NCI-H146 treated with DMSO at 0.1 percent for 48 hours (cell line): ENCODE results near the gene TOP3B.

ENCODE experiments used
- DNase-seq: peaks from one replicate; lab custom pipeline; 2025; ENCODE audit not compliant: unreplicated experiment; lab: John Stamatoyannopoulos, UW

TOP3B gene

DNA sequence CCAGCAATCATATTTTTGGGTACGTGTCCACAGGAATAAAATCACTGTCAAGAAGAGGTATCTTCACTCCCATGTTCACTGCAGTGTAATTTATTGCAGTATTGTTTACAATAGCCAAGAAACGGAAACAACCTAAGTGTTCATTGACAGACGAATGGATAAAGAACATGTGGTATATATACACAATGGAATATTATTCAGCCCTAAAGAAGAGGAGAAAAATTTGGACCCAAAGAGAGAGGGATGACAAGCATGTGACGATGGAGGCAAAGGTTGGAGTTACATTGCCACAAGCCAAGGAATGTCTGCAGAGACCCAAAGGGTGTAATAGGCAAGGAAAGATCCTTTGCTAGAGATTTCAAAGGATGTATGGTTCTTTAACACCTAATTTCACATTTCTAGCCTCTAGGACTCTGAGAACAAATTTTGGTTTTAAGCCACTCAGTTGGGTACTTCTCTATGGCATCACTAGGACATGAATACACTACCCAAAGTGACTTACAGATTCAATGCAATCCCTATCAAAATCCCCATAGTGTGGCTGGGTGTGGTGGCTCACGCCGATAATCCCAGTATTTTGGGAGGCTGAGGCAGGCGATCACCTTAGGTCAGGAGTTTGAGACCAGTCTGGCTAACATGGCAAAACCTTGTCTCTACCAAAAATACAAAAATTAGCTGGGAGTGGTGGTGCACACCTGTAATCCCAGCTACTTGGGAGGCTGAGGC, 31.1 kb upstream of the TOP3B start:
- DNase-seq: no peak

DNA sequence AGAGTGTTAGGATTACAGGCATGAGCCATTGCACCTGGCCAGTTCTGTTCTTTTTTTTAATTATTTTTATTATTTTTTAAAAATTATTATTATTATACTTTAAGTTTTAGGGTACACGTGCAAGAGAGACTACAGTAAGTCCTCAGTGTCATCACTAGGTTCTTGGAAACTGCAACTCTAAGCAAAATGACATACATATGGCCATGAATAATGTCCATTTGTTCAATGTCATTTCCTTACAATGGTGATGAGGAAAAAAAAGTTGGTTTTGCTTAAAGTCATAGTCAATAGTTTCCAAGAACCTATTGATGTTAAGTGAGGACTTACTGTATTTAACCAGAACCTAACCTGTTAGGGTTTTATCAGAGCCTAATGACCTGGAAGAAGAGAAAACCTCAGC, 29.4 kb upstream of the TOP3B start:
- DNase-seq: no peak

DNA sequence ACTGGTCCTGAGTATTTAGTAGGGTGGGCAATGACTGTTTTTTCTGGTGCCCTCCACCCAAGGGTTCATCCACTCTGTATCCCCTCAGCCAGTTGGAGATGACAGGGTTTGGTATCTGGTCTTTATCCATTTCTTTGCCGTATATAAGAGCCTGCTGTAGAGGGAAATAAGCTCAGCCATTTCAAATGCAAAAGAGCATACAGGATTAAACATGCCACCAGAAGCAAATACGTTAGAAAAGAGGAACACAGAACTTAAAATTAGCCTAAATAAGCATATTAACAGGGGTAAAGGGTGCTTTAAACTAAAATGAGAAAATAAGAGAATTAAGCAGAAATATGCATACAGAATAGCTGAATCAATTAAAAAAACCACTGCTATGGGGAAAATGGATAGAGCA, 27.8 kb upstream of the TOP3B start:
- DNase-seq: no peak

DNA sequence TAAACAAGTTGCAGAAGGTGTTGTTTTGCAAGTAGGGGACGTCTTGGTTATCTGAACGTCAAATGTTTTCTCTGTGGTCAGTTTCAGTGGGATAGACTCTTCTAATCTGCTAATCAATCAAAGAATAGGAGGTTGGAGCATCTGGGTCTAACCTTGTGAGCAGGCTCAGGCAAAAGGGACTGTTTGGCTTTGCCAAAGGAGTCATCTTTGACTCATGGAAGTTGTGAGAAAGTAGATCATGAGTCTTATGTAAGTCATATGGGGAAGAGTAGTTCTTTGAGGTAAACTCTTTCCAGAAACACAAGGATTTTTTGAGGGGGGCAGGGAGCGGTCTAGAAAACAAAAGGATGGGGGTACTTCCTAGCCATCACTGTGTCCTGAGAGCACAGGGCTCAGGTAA, 27.1 kb upstream of the TOP3B start:
- DNase-seq: no peak

DNA sequence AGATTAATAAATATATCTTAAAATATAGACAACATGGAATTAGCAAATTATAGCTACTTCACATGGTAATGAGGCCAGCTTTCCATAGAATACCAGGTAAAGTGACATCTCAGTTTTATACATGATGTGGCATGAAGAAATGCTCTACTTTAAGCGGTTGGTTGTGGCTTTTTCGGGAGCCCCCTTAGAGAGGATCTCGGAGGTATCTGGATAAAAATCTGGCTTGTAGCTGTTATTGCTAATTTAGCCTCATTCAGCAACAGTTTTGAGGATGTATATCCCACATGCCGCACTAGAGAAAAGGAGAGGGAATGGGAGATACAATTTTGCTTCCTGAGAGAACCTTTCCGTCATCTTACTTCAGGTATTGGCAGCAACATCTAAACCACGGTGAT, 24.0 kb upstream of the TOP3B start:
- DNase-seq: no peak

DNA sequence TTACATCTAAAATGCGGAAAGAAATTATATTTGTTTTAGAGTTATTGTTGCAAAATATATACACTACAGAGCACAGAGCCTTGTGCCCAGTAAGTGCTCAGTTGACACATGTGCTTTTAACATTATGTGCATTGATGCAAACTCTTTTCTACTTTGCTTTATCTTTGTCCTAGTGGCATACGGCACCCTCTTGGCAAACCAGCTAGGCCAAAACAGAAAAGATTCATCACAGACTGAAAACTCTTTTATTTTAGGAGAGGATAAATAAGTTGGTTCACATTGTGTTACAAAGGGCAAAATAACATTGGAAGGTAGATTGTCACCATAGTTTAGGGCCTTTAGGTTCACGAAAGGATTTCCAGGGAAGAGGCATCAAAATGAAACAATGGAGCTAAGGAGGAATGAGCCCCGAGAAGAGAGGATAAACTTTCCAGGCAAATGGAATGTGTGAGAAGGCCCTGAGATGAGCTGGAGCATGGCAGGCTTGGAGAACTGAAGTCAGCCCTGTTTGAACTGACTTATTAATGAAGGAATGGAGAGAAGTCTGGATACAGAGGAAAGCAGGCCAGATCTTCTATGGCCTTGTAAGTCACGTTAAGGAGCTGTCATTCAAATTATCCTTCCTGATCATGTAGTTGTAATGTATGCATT, 23.5 kb upstream of the TOP3B start:
- no peak for DNase-seq

DNA sequence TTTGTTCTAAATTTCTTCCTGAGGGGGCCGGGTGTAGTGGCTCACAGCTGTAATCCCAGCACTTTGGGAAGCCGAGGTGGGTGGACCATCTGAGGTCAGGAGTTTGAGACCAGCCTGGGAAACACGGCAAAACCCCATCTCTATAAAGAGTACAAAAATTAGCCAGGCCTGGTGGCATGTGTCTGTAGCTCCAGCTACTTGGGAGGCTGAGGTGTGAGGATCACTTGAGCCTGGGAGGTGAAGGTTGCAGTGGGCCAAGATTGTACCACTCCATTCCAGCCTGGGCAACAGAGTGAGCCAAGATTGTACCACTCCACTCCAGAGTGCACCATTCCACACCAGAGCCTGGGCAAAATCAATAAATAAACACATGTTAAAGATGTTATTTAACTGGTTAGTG, 20.6 kb upstream of the TOP3B start:
- DNase-seq: no peak

DNA sequence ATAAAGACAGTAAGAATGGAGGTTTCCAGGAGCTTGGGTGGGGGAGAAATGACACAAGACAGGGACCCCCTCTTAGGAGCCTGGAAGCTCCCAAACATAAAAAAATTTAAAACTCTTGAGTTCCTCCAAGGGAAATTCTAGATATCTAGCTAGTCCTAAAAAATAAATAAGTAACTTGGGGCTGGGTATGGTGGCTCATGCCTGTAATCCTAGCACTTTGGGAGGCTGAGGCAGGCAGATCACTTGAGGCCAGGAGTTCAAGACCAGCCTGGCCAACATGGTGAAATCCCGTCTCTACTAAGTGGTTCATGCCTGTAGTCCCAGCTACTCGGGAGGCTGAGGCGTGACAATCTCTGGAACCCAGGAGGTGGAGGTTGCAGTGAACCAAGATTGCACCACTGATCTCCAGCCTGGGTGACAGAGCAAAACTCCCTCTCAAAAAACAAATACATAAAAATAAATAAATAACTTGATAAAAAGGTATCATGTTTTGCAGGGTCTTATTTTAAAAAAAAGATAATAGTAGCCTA, 20.0 kb upstream of the TOP3B start:
- no peak for DNase-seq

DNA sequence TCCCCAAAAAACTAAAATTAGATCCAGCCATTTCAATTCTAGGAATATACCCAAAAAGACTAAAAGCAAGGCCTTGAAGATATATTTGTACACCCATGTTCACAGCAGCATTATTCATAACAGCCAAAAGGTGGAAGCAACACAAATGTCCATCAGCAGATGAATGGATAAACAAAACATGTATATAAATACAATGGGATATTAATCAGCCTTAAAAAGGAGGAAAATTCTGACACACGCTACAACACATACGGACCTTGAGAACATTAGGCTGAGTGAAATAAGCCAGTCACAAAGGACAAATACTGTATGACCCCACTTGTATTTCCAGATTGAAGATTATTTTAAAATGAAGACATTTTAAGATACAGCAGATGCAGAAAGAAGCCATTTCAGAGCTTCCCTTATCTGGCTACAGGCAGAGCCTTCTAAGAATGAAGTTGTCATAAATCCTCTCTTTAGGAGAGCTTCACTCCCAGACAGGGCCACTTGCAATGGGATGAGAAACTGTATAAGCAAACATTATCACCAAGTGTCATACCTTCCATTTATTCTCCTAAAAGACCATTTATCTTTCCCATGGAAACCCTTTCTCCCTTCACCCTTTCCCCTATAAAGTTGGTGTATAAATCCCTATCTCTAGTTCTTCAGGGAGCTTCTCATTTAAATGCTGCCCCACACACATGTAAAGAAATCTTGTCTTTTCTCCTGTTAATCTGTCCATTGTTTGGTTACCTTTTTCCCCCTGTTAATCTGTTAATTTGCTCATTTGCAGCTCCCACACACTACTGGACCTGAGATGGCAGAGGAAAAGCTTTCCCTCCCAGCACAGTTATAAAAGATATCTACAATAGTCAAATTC, 19.3 kb upstream of the TOP3B start:
- DNase-seq: no peak

DNA sequence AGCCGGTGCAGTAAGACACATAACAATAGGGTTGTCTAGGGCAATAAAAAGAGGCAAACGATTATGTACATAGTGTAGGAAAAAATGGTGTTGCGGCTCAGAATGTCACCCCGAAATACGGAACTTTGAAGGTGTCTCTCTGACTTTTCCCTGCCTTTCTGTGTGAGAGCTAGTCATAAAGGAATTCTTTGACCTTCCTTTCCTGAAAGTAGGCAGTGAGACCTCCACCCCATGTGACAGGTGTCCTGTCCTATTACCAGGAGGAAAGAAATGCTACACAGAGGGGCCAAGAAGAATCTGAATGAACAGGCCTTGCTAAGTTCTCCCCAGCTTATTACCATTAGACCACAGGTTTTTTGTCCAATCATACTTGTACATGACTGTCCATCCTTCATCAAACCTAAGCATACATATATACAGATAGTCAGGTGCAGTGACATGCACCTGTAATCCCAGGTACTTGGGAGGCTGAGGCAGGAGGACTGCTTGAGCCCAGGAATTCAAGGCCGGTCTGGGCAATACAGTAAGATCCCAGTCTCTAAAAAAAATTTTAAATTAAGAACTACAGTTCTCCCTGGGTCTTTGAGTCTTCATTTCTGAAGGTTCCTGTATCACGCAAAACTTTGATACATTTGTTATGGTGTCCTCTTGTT, 16.1 kb upstream of the TOP3B start:
- no peak for DNase-seq

DNA sequence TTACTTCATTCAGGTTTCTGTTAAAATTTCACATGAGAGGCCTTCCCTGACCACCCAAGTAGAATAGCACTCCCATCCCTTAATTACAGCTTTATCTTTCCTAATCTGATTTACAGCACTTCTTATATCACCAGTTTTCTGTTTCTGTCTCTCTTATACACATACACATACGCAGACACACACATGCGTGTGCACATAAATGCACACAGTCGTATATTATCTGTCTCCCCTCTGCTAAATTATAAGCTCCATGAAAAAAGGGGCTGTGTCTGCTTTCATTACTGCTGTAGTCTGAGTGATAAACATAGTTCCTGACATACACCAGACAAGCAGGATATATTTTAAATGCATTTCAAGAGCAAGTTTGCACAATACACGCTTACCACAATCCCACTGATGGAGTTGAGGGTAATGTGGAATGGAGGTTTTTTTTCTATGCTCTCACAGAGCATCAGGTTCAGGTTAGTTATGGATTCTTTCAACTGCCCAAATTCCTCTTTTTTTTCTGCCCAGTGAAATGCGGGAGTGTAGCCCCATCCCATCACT, 13.7 kb upstream of the TOP3B start:
- DNase-seq: no peak

DNA sequence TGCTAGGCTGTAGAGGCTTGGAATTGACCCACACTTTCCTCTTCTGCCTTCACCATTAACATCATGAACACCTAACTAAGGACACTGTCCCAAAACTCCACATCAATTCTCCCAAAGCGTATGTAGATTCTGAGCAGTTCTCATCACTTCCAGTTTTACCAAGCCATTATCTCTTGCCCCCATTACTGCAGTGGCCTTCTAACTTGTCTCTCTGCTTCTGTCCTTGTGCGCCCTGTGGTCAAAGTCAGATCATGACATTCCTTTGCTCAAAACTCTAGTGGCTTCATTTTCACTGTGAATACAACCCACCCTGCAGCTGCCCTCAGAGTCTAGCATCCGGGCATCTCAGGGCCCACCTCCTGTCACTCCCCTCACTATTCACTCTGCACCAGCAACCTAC, 13.1 kb upstream of the TOP3B start:
- no peak for DNase-seq

DNA sequence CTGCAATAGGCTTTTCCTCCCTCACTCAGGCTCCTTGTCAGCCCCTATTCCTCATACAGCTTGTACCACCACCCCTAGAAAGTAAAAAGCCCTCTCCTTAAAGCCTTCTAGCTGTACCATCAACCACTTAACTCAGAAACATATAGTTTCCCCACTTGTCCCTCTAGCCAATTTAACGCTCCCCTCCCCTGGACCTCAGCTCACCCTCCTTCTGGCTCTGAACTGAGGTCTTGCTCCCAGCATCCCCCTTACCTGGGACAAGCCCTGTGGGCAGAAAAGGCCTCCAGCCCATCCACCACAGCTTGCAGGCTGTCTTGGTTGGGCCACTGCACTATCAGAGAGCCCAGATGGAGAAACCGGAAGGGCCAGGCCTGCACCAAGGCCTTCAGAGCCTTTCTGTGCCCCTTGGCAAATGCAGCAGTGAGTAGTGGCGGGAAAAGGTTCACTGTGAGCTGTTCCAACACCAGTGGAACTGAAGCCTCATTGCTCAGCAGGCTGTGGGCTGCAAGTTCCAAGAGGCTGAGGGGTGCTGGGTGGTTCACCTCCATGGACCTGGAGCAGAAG, 12.4 kb upstream of the TOP3B start:
- DNase-seq: no peak

DNA sequence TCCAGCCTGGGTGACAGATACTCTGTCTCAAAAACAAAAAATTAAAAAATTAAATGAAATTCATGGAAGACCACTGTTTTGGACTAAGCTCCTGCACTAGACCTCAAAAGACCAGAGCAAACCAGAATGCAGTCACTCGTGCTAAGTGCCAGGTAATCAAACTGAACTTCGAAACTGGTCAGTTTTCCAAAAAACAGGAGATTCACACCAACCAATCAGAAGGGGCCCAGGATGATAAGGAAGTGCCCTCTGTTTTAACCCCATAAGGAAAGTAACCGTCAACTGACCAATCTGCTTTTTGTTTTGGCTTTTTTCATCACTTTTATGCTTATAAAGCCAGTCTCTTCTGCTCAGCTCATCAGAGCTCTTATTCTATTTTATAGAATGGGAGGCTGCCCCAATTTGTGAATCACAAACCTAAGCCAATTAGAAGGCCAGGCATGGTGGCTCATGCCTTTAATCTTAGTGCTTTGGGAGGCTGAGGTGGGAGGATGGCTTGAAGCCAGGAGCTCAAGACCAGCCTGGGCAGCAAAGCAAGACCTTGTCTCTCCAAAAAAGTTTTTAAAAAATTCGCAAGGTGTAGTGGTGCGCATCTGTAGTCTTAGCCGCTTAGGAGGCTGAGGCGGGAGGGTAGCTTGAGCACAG, 10.1 kb upstream of the TOP3B start:
- no peak for DNase-seq

DNA sequence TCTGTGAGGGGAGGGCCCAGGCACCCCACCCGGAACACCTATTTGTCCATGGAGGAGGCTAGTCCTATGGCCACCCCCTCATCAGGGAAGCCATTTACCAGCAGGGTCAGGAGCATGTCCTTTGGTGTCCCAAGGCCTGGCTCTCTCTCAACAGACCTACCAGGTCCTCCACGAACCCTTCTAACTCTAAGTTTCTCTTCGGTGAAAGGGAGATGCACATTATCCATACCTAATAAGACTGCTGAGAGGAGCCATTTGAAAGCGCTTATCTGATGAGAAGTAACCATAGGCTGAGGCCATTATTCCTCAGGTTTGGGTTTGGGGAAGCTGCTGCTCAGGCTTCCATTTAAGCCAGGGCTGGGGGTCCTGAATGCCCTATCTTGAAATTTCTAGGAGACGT, 9.2 kb upstream of the TOP3B start:
- no peak for DNase-seq

DNA sequence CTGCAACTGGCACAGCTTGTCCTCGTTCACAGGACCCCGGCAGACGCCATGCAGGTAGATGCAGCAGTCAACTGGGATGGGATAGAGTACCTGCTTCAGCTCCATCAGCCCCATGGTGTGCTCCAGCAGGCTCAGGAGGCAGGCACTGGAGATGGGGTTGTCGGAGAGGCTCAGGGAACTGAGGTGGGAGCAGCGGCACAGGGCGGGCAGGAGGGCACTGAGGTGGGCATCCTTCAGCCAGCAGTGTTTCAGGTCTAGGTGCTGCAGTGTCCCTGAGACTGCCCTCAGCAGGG, 8.7 kb upstream of the TOP3B start:
- no peak for DNase-seq

DNA sequence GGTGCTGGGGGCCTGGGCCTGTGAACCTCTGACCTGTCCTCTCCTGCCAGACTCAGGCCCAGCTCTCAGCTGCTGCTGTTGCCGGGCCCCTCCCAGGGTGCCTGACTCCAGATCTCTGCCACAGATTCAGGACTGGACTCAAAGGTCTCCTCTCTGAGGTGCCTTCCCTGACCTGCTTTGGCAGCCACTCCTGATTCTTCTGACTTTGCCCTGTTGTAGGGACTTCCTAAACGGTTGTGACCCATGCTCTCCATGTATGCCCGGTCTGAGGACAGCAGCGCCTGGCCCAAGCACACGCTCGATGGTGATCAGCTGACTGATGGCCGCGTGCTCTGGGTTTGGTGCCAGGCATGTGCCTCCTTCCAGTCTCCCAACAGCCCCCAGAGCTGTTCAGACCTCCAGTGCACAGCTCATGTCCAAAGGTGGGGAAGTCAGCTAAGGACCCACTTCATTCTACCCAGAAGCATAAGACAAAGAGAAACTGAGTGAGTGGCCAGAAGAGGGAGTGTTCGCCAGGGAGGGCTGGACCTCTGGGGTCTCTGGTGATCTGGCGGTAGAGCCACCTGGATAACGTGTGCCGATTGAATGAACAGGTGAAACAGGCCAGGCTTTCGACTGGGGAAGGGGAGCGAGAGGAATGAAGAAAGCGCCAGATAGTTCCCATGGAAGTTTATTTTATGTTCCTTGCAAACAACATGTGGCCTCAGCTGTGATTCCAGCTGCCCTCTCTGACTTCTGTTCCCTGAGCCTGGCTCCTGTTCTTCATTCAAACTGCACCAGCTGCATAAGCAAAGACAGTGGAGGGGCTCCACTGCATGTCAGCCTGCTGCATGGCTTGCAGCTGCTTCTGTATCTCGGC, 8.1 kb upstream of the TOP3B start:
- DNase-seq: no peak

DNA sequence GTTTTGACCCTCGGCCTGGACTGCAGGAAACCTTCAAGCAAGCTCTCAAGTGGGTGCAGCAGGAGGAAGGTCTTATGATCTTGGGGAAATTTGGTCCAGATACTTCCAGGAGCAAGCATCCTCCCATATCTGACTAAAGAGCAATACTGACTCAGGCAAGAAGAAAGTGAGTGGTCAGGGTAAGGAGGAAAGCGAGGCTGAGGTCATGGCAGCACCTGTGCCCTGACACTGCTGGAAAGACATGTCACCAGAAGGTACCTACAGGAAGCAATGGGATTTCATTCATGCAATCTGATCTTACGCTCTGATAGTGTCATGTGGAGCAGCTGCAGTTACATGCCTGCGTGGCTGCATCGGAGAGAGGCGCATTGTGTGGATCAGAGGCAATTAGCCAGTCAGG, 6.5 kb upstream of the TOP3B start:
- peak; percentile 39 for DNase-seq

DNA sequence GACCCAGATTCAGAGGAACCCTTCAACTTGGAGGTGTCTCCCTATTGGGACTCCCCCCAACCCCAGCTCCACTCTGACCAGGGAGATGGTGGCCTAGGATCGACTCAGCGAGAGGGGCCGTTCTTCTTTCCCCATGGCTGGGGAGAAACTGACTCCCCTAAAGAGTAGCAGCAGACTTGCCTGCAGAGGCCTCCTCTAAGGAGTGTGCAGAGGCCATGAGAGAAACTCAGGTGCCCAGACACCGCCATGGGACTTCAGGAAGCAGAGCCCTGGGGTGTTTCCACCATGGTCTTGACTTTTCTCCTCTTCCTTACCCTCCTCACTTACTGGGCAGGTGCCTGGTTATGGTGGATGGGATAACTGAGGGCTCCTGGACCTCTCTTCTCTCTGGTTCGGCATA, 2.6 kb upstream of the TOP3B start:
- DNase-seq: no peak

DNA sequence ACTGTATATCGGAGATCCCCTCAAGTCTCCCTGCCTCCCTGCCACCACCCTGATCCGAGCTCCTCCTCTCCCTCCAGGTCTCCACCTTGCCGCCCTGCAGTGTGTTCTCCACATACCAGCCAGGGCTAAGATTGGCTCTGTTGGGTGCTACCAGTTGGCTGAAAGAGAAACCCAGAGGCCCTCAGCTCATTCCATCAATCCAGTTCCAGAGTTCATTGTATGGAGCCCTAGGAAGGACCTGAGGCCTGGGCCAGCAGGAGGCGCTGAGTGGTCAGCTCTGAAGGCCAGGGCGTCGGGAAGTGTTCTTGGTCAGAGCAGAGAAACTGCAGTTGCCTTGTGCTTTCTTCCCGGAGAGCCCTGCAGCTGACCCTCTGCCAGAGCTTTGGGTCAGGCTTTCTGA, 2.2 kb upstream of the TOP3B start:
- peak; percentile 5 for DNase-seq
